Measurements from ENCODE around the gene ADAM33.

ADAM33 gene

DNA sequence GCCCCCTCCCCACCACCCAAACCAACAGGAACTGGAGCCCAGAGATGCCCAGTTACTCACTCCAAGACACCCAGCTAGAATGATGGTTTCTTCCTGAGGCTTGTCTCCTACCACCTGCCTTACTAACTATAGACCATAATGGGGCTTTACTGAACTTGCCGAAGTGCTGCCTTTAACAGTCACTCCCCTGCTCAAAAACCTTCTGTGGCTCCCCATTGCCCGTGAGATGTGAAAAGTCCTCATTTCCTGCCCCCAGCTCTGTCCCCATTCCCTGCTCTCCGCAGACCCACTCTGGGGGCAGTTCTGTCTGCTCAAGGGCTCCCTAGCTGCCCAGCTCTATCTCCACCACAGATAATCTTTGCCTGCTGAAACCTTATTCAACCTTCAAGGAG lies 25.7 kb upstream of the ADAM33 start:
- no peaks in the 10 kb centered on the region for H3K36me3 ChIP-seq (ENCODE audit: control insufficient read depth in 1 of 2, insufficient read depth in 2 of 2, low read length in 2 of 2)
- H3K27me3 ChIP-seq (ENCODE audit: control insufficient read depth in 1 of 2, insufficient read depth in 2 of 2, low read length in 2 of 2), result peaks cover 0 to under 1% of the 10 kb centered on the region in 2 donors
- H3K27ac ChIP-seq (ENCODE audit: low read depth, low read length), result no peak overlapping the region
- H3K4me3 ChIP-seq (ENCODE audit: low read depth in 1 of 2, low read length in 2 of 2), result no peak overlapping the region
- no peak overlapping the region for H3K9ac ChIP-seq (ENCODE audit: low read depth in 1 of 2, low read length in 2 of 2)
- no peaks in the 10 kb centered on the region for H3K9me3 ChIP-seq (ENCODE audit: control insufficient read depth in 1 of 2, low read length in 2 of 2)
- H3K4me1 ChIP-seq (ENCODE audit: control insufficient read depth in 1 of 2, insufficient read depth in 2 of 2, low read length in 2 of 2), result no peaks in the 10 kb centered on the region

DNA sequence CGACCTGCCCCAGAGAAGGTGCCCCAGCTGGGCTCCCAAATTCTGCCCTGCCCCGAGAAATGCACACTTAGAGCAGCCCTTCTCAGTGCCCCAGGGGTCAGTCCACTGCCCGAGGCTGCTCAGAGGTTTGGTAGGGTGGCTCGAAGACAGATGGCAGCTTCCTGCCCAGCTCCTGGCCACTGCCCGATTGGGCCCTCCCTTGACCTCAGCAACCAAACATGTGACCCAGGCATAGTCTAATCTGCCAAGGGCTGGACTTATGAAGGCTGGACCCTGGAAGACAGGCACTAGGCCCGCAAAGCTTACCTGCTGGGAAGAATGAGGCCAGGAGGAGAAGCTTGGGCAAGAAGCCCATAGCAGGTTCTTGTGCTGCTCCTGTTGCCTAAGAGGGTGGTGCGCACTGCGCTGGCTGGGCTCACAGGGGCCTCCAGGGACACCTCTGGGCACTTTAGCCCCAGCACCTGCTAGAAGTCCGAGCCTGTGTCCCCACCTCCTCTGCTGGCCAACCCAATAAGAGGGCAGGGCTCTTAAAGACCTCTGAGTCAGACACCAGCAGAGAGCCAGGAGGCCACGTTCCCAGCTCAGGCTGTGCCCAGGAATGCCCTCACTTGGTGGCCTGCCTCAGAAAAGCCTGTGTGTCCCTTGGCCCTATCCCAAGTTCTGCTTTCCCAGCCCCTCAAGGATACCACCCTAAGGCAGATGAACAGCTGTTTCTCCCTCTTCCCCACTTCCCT lies 25.1 kb upstream of the ADAM33 start:
- Histone ChIP-seq H3K4me3 (ENCODE audit: low read depth in 1 of 2, low read length in 2 of 2) (no peak overlapping the region), H3K9me3 (ENCODE audit: control insufficient read depth in 1 of 2, low read length in 2 of 2) (no peaks in the 10 kb centered on the region), H3K4me1 (ENCODE audit: control insufficient read depth in 1 of 2, insufficient read depth in 2 of 2, low read length in 2 of 2) (no peaks in the 10 kb centered on the region), H3K27ac (ENCODE audit: low read depth, low read length) (no peak overlapping the region), H3K27me3 (ENCODE audit: control insufficient read depth in 1 of 2, insufficient read depth in 2 of 2, low read length in 2 of 2) (no peaks in the 10 kb centered on the region), H3K36me3 (ENCODE audit: control insufficient read depth in 1 of 2, insufficient read depth in 2 of 2, low read length in 2 of 2) (no peaks in the 10 kb centered on the region), H3K9ac (ENCODE audit: low read depth in 1 of 2, low read length in 2 of 2) (no peak overlapping the region)

DNA sequence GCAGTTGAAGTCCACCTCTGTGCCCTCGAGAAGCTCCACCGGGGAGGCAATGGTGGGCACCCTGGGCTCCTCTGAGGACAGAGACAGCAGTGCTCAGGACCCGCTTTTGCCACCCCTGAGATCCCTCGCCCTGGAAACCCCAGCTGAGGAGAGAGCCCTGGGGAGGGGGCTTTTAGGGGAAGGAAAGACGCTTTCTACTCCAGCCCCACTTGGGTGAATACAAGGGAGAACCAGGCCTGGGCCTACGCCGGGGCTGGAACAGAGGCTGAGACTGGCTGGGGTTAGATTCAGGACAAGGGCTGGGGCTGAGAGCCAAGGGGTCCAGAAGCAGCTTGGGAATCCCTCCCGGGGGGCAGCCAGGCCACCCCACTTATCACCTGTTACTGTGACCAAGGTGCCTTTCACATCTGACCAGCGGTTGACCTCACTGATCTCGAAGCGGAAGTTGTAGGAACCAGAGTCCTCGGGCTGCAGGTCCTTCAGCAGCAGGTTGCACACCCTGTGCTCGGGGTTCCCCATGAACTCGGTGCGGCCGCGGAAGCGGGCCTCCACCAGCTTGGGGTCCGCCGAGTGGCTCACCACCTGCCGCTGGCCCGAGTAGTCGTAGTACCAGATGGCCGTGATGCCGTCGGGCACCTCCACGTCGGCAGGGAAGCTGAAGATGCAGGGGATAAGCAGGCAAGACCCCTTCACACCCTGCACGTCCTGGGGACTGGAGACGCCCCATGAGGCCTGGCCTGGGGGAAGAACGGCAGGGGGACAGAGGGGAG lies 24.3 kb upstream of the ADAM33 start:
- Histone ChIP-seq H3K27ac (ENCODE audit: low read depth, low read length) (no peak overlapping the region), H3K9ac (ENCODE audit: low read depth in 1 of 2, low read length in 2 of 2) (no peak overlapping the region), H3K4me3 (ENCODE audit: low read depth in 1 of 2, low read length in 2 of 2) (no peak overlapping the region), H3K36me3 (ENCODE audit: control insufficient read depth in 1 of 2, insufficient read depth in 2 of 2, low read length in 2 of 2) (no peaks in the 10 kb centered on the region), H3K4me1 (ENCODE audit: control insufficient read depth in 1 of 2, insufficient read depth in 2 of 2, low read length in 2 of 2) (no peaks in the 10 kb centered on the region), H3K9me3 (ENCODE audit: control insufficient read depth in 1 of 2, low read length in 2 of 2) (no peaks in the 10 kb centered on the region), H3K27me3 (ENCODE audit: control insufficient read depth in 1 of 2, insufficient read depth in 2 of 2, low read length in 2 of 2) (no peaks in the 10 kb centered on the region)

DNA sequence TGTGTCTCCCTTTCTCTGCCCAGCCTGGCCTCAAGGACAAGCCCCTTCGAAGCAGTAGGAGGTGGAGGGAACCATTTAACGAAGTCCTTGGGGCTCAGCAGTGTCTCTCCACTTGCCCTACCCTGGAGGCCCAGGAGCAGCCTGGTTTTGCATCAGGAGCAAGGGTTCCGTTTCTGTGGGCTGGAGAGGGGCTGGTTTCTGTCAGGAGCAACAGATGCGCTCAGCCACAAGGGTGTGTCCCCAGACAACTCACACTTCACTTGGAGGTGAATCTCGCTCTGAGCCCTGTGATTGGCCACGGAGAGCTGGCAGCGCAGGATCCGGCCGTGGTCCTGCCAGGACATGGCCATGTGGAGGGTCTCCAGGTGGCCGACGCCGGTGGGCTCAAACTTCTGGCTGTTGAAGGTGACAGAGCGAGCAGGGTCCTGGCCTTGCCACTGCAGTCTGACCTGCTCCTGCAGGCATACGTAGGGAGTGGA lies 23.7 kb upstream of the ADAM33 start:
- Histone ChIP-seq H3K36me3 (ENCODE audit: control insufficient read depth in 1 of 2, insufficient read depth in 2 of 2, low read length in 2 of 2) (no peaks in the 10 kb centered on the region), H3K9me3 (ENCODE audit: control insufficient read depth in 1 of 2, low read length in 2 of 2) (no peaks in the 10 kb centered on the region), H3K9ac (ENCODE audit: low read depth in 1 of 2, low read length in 2 of 2) (no peak overlapping the region), H3K4me1 (ENCODE audit: control insufficient read depth in 1 of 2, insufficient read depth in 2 of 2, low read length in 2 of 2) (no peaks in the 10 kb centered on the region), H3K27me3 (ENCODE audit: control insufficient read depth in 1 of 2, insufficient read depth in 2 of 2, low read length in 2 of 2) (no peaks in the 10 kb centered on the region), H3K27ac (ENCODE audit: low read depth, low read length) (no peak overlapping the region), H3K4me3 (ENCODE audit: low read depth in 1 of 2, low read length in 2 of 2) (no peak overlapping the region)

DNA sequence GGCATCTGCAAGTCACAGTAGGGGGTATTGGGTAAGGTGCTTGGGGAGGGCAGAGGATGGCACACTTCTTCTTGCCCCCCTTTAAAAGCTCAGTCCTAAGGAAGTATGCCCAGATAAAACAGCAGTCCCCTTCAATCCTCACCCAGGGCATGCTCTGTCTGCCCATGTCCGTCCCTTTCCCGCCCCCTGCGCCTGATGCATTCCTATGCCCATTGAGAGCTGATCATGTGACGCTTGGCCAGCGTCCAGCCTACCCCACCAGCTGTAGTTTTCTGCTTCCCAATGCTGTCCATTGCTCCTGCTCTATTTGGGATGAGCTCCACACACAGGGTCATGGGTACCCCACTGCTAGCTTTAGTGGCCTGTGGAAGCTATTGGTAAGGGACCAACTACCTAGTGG lies 22.3 kb upstream of the ADAM33 start:
- Histone ChIP-seq H3K4me1 (ENCODE audit: control insufficient read depth in 1 of 2, insufficient read depth in 2 of 2, low read length in 2 of 2) (no peaks in the 10 kb centered on the region), H3K9me3 (ENCODE audit: control insufficient read depth in 1 of 2, low read length in 2 of 2) (no peaks in the 10 kb centered on the region), H3K4me3 (ENCODE audit: low read depth in 1 of 2, low read length in 2 of 2) (no peak overlapping the region), H3K9ac (ENCODE audit: low read depth in 1 of 2, low read length in 2 of 2) (no peak overlapping the region), H3K27ac (ENCODE audit: low read depth, low read length) (no peak overlapping the region), H3K27me3 (ENCODE audit: control insufficient read depth in 1 of 2, insufficient read depth in 2 of 2, low read length in 2 of 2) (no peaks in the 10 kb centered on the region), H3K36me3 (ENCODE audit: control insufficient read depth in 1 of 2, insufficient read depth in 2 of 2, low read length in 2 of 2) (no peaks in the 10 kb centered on the region)

DNA sequence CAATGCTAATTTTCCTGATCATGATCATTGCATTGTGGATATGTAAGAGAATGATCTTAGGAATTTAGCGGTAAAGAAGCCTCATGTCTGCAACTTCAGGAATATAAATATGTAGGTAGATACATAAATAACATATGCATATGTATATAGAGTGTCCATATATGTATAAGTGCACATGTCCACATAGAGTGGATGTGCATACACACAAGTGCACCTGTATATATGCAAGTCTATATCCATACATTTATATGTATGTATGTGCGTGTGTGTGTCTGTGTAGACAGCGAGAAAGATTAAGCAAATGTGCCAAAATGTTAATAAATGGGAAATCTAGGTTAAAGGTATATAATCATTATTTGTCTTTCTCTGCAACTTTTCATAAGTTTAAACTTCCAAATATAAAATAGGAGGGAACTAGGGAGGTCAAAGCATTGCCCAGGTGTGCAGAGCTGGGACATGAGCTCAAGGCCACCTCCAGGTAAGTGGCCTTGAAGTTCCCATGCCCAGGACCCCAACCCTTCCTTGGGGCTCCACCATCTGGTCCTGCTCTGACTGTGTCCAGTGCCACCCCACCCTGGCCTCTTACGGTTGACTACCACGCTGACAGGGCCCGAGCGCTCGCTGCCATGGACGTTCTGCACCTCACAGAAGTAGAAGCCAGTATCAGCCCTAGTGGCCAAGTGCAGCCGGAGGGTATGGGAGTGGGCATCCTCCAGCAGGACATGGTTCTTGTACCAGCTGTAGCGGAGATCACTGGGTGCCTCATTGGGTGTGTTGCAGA lies 21.0 kb upstream of the ADAM33 start:
- H3K9me3 ChIP-seq (ENCODE audit: control insufficient read depth in 1 of 2, low read length in 2 of 2), result no peaks in the 10 kb centered on the region
- no peaks in the 10 kb centered on the region for H3K4me1 ChIP-seq (ENCODE audit: control insufficient read depth in 1 of 2, insufficient read depth in 2 of 2, low read length in 2 of 2)
- H3K36me3 ChIP-seq (ENCODE audit: control insufficient read depth in 1 of 2, insufficient read depth in 2 of 2, low read length in 2 of 2), result no peaks in the 10 kb centered on the region
- no peak overlapping the region for H3K9ac ChIP-seq (ENCODE audit: low read depth in 1 of 2, low read length in 2 of 2)
- H3K27me3 ChIP-seq (ENCODE audit: control insufficient read depth in 1 of 2, insufficient read depth in 2 of 2, low read length in 2 of 2), result no peaks in the 10 kb centered on the region
- H3K4me3 ChIP-seq (ENCODE audit: low read depth in 1 of 2, low read length in 2 of 2), result no peak overlapping the region
- no peak overlapping the region for H3K27ac ChIP-seq (ENCODE audit: low read depth, low read length)

DNA sequence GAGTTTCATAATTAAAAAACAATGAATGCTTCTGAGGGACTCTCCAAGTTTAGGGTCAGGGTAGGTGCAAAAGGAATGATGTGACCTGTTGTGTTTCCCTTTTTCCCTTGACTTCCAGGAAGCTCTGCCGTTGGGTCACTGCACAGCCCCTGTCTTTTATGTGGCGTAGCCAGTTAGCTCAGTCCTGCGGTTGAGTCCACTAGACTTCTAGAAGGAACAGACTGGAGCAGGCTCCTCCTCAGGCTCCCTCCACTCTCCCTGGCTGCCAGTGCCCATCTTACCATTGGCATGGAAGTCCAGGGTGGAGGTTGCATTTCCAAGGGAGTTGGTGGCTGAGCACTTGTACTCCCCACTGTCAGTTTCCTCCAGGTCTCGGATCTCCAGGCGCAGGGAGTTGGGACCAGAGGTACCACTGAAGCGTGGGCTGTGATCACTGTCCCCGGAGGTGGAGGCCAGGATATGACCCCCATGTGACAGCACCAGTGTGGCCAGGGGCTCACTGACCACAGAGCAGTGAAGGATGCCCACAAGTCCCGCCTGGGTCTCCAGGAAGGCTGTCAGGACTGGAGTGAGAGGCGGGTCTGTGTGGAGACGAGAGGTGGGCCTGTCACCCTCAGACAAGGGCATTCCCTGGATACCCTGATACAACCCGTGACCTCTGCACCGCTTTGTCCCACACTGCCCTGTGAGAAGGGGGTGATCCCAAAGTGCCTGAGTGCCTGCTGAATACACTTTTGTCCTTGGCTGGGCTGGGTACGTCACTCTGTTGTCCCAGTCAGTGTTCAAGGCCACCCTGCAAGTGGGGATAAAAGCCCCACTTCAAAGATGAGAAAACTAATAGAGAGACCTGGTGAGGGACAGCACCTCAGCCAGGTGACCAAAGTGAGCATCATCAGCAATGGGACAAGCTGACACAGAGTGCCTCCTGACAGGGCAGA lies 19.5 kb upstream of the ADAM33 start:
- Histone ChIP-seq H3K27ac (ENCODE audit: low read depth, low read length) (no peak overlapping the region), H3K4me1 (ENCODE audit: control insufficient read depth in 1 of 2, insufficient read depth in 2 of 2, low read length in 2 of 2) (no peaks in the 10 kb centered on the region), H3K9me3 (ENCODE audit: control insufficient read depth in 1 of 2, low read length in 2 of 2) (peaks cover 0 to 2% of the 10 kb centered on the region in 2 donors), H3K9ac (ENCODE audit: low read depth in 1 of 2, low read length in 2 of 2) (no peak overlapping the region), H3K27me3 (ENCODE audit: control insufficient read depth in 1 of 2, insufficient read depth in 2 of 2, low read length in 2 of 2) (no peaks in the 10 kb centered on the region), H3K36me3 (ENCODE audit: control insufficient read depth in 1 of 2, insufficient read depth in 2 of 2, low read length in 2 of 2) (no peaks in the 10 kb centered on the region), H3K4me3 (ENCODE audit: low read depth in 1 of 2, low read length in 2 of 2) (no peak overlapping the region)

DNA sequence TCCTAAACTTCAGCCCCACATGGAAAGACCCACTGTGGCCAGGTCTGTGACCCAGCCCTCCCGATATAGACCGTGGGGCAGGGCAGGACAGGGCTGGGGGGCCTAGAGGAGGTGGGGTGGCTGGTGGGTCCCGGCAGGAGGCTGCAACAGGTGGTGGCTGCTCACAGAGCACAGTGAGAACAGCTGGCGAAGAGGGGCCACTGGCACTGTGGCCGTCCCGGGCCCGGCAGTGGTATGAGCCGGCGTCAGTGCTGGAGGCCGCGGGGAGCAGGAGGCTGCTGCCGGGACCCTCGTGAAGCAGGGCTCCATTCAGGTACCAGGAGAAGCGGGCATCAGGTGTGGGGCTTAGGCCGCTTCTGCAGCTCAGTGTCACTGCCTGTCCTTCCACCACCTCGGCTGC lies 17.2 kb upstream of the ADAM33 start:
- H3K36me3 ChIP-seq (ENCODE audit: control insufficient read depth in 1 of 2, insufficient read depth in 2 of 2, low read length in 2 of 2), result no peaks in the 10 kb centered on the region
- H3K27ac ChIP-seq (ENCODE audit: low read depth, low read length), result no peak overlapping the region
- no peak overlapping the region for H3K9ac ChIP-seq (ENCODE audit: low read depth in 1 of 2, low read length in 2 of 2)
- peaks cover 0 to 5% of the 10 kb centered on the region in 2 donors for H3K9me3 ChIP-seq (ENCODE audit: control insufficient read depth in 1 of 2, low read length in 2 of 2)
- H3K4me3 ChIP-seq (ENCODE audit: low read depth in 1 of 2, low read length in 2 of 2), result no peak overlapping the region
- H3K4me1 ChIP-seq (ENCODE audit: control insufficient read depth in 1 of 2, insufficient read depth in 2 of 2, low read length in 2 of 2), result no peaks in the 10 kb centered on the region
- no peaks in the 10 kb centered on the region for H3K27me3 ChIP-seq (ENCODE audit: control insufficient read depth in 1 of 2, insufficient read depth in 2 of 2, low read length in 2 of 2)

DNA sequence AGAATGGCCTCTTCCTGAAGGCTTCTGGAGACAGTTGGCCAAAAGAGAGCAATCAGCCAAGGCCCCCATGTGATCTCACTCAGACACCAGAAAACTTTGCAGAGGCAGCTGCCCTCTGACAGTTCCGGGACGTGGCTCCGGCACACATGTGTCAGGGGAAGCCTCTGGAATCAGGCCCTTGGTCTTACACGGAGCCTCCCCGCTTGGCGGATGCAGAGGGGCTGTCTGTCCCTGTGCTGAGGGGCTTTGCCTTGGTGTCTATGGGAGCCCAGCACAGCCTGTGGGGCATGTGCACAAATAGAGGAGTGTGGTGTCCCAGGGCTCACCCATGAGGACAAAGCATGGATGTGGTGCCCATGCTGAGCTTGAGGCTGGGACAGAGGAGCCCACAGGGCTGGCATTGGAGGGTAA lies 16.8 kb upstream of the ADAM33 start:
- H3K27me3 ChIP-seq (ENCODE audit: control insufficient read depth in 1 of 2, insufficient read depth in 2 of 2, low read length in 2 of 2), result no peaks in the 10 kb centered on the region
- no peaks in the 10 kb centered on the region for H3K4me1 ChIP-seq (ENCODE audit: control insufficient read depth in 1 of 2, insufficient read depth in 2 of 2, low read length in 2 of 2)
- no peak overlapping the region for H3K27ac ChIP-seq (ENCODE audit: low read depth, low read length)
- peaks cover 0 to 5% of the 10 kb centered on the region in 2 donors for H3K9me3 ChIP-seq (ENCODE audit: control insufficient read depth in 1 of 2, low read length in 2 of 2)
- H3K4me3 ChIP-seq (ENCODE audit: low read depth in 1 of 2, low read length in 2 of 2), result no peak overlapping the region
- no peak overlapping the region for H3K9ac ChIP-seq (ENCODE audit: low read depth in 1 of 2, low read length in 2 of 2)
- H3K36me3 ChIP-seq (ENCODE audit: control insufficient read depth in 1 of 2, insufficient read depth in 2 of 2, low read length in 2 of 2), result no peaks in the 10 kb centered on the region

Measured in duodenal mucosa (tissue), 2 donors.